Mesothelial cell of epicardium (in vitro differentiated cells): ENCODE measurements around the gene ZMYM4. TPM values are rescaled to one million over a fixed set of nuclear protein-coding genes. Genes with fewer than 3 reads are reported as not detected.

Source experiments
- DNase-seq, 2 experiments: peaks; one replicate each; pipeline ENCODE4 v3.0.0; 2021; ENCODE audit warnings: low spot score in 2 of 2; ENCODE audit not compliant: unreplicated experiment in 2 of 2
- H3K27ac Mint-ChIP-seq: 2 replicates; pipeline ENCODE4 v1.8.0; 2021; ENCODE audit warnings: mixed read lengths
- H3K27me3 Mint-ChIP-seq: 2 replicates; pipeline ENCODE4 v1.8.0; 2021; ENCODE audit warnings: low read depth, mixed read lengths
- H3K36me3 Mint-ChIP-seq: 2 replicates; pipeline ENCODE4 v1.8.0; 2021; ENCODE audit warnings: mixed read lengths
- H3K4me1 Mint-ChIP-seq: 2 replicates; pipeline ENCODE4 v1.8.0; 2021; ENCODE audit warnings: mixed read lengths
- H3K4me3 Mint-ChIP-seq: 2 replicates; pipeline ENCODE4 v1.8.0; 2021; ENCODE audit warnings: mild to moderate bottlenecking, moderate library complexity, mixed read lengths
- H3K9me3 Mint-ChIP-seq: 2 replicates; pipeline ENCODE4 v1.8.0; 2021; ENCODE audit warnings: mixed read lengths
- total RNA-seq: library from RNA; stranded (reverse); gene quantifications from 3 replicates; pipeline ENCODE4 v1.2.1, GENCODE V29; 2021
- TF ChIP-seq, protein P1 (sequence below): fragments of 200-600 bp; sonication (generic); IDR thresholded peaks from one replicate; pipeline ENCODE4 v1.5.0; 2021; ENCODE audit warnings: antibody characterized with exemption; ENCODE audit not compliant: unreplicated experiment

ZMYM4 gene
- total RNA-seq, 1 donor from 2014 or later: 91.3 TPM

DNA sequence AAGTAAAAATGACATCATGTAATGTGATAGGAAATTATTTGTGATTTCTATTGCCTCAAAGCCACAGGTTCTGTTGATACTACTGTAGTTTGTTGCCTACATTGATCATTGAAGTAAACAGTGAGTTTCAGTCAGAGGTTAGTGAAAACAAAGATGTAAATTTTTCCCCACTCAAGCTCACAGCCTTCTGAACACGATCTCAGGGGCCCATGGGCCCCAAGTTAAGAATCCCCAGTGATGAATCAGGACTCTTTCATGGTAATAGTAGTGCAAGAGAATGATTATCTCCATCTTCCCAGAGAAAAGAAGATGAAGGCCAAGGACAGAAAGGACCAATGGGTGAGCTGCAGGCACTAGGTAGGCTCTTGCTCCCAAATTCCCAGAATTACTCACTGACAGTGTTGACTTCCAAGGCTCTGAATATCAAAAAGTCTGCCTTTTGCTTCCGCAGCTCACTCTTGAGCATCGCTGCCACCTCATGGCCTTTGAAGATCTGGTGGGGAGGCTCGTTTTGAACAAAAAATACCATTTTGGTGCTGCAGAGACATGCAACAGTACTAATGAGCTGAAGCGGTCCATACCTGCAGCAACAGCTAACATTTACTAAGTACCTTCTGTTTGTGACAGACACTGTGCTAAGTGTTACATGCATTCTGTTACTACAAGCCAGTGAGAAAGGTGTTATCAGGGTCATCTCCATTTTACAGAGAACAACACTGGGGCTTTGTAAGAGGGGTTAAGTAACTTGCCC lies 175.4 kb downstream of the ZMYM4 start:
- H3K27ac Mint-ChIP-seq: no peak overlapping the region
- no peaks in the 10 kb centered on the region for H3K27me3 Mint-ChIP-seq
- peaks cover 20% of the 10 kb centered on the region for H3K36me3 Mint-ChIP-seq

DNA sequence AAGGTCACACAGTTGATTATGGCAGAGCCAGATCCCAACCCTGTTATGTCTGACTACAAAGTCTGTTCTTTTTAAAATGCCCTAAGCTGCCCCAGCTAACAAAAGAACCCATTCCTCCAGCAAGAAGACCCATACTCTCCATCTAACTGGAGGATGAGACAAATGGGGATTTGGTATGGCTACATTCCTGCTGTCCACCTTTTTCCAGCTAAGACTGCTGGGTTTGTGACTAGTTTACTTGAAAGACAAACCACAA lies 175.9 kb downstream of the ZMYM4 start:
- Mint-ChIP-seq H3K9me3 (no peaks in the 10 kb centered on the region), H3K36me3 (peaks cover 15% of the 10 kb centered on the region), H3K4me3 (no peak overlapping the region), H3K4me1 (no peaks in the 10 kb centered on the region), H3K27ac (no peak overlapping the region), H3K27me3 (no peaks in the 10 kb centered on the region)
- DNase-seq: no peak
- TF ChIP-seq, protein P1, sequence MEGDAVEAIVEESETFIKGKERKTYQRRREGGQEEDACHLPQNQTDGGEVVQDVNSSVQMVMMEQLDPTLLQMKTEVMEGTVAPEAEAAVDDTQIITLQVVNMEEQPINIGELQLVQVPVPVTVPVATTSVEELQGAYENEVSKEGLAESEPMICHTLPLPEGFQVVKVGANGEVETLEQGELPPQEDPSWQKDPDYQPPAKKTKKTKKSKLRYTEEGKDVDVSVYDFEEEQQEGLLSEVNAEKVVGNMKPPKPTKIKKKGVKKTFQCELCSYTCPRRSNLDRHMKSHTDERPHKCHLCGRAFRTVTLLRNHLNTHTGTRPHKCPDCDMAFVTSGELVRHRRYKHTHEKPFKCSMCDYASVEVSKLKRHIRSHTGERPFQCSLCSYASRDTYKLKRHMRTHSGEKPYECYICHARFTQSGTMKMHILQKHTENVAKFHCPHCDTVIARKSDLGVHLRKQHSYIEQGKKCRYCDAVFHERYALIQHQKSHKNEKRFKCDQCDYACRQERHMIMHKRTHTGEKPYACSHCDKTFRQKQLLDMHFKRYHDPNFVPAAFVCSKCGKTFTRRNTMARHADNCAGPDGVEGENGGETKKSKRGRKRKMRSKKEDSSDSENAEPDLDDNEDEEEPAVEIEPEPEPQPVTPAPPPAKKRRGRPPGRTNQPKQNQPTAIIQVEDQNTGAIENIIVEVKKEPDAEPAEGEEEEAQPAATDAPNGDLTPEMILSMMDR: no peak

More for the DNA sequence above, 175.4 kb downstream of the ZMYM4 start:
- TF ChIP-seq, protein P1: no peak
- DNase-seq: no peak
- Mint-ChIP-seq H3K4me1 (no peaks in the 10 kb centered on the region), H3K4me3 (no peak overlapping the region), H3K9me3 (no peaks in the 10 kb centered on the region)

DNA sequence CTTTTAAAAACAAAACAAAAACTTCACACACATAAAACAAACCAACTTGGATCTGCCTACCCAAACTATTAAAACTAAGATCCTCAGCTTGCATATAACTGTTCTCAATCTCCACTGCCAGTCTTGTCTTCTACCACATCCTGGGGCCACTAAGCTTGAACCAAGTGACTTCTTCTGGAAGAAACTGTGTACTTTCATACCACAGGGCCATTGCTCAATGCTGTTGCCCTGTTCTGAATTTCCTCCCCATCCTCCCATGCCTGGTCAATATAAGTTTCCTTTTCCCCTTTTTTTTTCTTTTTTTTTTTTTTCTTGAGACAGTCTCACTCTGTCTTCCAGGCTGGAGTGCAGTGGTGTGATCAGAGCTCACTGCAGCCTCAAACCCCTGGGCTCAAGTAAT lies 178.8 kb downstream of the ZMYM4 start:
- no peaks in the 10 kb centered on the region for H3K9me3 Mint-ChIP-seq
- H3K4me1 Mint-ChIP-seq: peaks cover 6% of the 10 kb centered on the region
- H3K27ac Mint-ChIP-seq: no peak overlapping the region
- TF ChIP-seq, protein P1: no peak
- no peaks in the 10 kb centered on the region for H3K27me3 Mint-ChIP-seq
- H3K4me3 Mint-ChIP-seq: no peak overlapping the region
- peaks cover 11% of the 10 kb centered on the region for H3K36me3 Mint-ChIP-seq
- DNase-seq: no peak

DNA sequence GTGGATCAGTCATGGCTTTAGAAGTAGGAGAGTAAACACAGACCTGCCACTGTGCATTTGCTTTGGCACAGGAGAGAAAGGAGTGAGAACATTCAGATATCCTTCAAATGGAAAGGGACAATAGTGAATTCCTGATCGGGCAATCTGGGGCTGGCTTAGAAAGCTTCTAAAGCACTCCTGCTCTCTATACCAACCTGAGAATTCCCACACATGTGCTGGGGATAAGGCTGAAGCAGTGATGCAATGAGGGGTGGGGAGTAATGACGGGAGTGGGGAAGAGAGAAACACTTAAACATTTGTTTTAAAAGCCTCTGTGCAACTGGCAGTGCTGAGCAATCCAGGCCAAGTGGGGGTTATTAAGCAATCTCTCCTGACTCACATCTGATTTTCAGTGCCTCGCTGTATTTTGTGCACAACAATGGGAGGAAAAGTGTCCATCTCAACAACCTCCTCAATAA lies 179.9 kb downstream of the ZMYM4 start:
- Mint-ChIP-seq H3K27ac (no peak overlapping the region), H3K36me3 (peaks cover 7% of the 10 kb centered on the region), H3K9me3 (no peaks in the 10 kb centered on the region), H3K4me3 (no peak overlapping the region), H3K4me1 (peaks cover 9% of the 10 kb centered on the region), H3K27me3 (no peaks in the 10 kb centered on the region)
- DNase-seq: no peak
- TF ChIP-seq, protein P1: no peak

DNA sequence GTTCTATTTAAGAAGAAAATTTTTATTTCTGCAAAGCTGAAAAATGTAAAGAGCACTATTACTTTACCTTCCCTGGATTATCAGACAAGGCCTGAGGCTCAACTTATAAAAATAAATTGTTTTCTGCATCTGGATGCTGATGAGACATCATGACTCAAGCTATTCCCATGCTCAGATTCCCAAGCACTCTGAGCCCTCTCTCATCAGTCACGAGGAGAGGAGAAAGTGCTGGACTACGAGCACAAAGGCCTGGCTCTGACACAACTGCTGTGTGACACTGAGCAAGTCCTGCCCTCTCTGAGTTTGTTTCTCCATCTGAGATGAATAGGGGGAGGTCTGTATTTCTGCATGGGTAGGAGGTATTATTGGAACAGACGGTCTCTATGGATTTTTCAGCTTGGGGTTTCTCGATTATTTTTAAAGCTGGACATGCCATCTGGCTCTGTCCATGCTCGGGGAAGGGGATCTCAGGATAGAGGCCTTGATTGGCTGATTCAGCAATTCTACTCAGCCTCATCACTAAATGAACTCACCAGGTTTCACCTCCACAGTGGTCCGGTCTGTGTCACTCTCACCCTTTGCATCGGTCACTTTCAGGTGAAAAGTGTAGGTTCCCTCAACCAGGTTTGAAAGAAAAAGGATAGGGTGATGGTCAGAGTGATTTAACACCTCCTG lies 181.0 kb downstream of the ZMYM4 start:
- Mint-ChIP-seq H3K36me3 (peaks cover 7% of the 10 kb centered on the region), H3K9me3 (no peaks in the 10 kb centered on the region), H3K27ac (no peak overlapping the region), H3K27me3 (no peaks in the 10 kb centered on the region), H3K4me1 (peaks cover 9% of the 10 kb centered on the region), H3K4me3 (no peak overlapping the region)
- no peak for DNase-seq
- TF ChIP-seq, protein P1: no peak
